ENCODE measurements around the gene SPPL2B.
"Not testable (repeated sequence)": the region's sequence is repeated elsewhere in the genome, so short reads cannot be mapped to it uniquely, and the experiment has no call there.

Gene SPPL2B

GRCh38 chr19:2372076-2372612 is 43.7 kb downstream of the SPPL2B start:
- H3K27ac ChIP-seq: no peak overlapping the region
- DNase-seq (ENCODE audit: low read depth, low spot score): no peak

GRCh38 chr19:2374808-2375207 is 46.3 kb downstream of the SPPL2B start:
- DNase-seq (ENCODE audit: low read depth, low spot score): no peak
- H3K27ac ChIP-seq: no peak overlapping the region

- no peak overlapping the region for H3K27ac ChIP-seq
- DNase-seq (ENCODE audit: low read depth, low spot score): no peak
Measured at GRCh38 chr19:2375353-2376121, 47.1 kb downstream of the SPPL2B start.

- no peak overlapping the region for H3K27ac ChIP-seq
- DNase-seq (ENCODE audit: low read depth, low spot score): no peak
Measured at GRCh38 chr19:2376784-2377519, 48.5 kb downstream of the SPPL2B start.

- H3K27ac ChIP-seq: no peak overlapping the region
- no peak for DNase-seq (ENCODE audit: low read depth, low spot score)
Measured at GRCh38 chr19:2380567-2380966, 52.1 kb downstream of the SPPL2B start.

GRCh38 chr19:2381148-2381820 is 52.8 kb downstream of the SPPL2B start:
- no peak for DNase-seq (ENCODE audit: low read depth, low spot score)
- H3K27ac ChIP-seq: no peak overlapping the region

GRCh38 chr19:2382530-2383222 is 54.2 kb downstream of the SPPL2B start:
- no peak overlapping the region for H3K27ac ChIP-seq
- DNase-seq (ENCODE audit: low read depth, low spot score): no peak

- peak; percentile 80 for DNase-seq (ENCODE audit: low read depth, low spot score)
- H3K27ac ChIP-seq: peak overlapping the region; percentile 34
Measured at GRCh38 chr19:2385053-2385721, 56.7 kb downstream of the SPPL2B start.

GRCh38 chr19:2387367-2388288 is 59.1 kb downstream of the SPPL2B start:
- no peak for DNase-seq (ENCODE audit: low read depth, low spot score)
- no peak overlapping the region for H3K27ac ChIP-seq

- no peak overlapping the region for H3K27ac ChIP-seq
Measured at GRCh38 chr19:2389594-2389993, 61.1 kb downstream of the SPPL2B start.

GRCh38 chr19:2391118-2391725 is 62.7 kb downstream of the SPPL2B start:
- no peak overlapping the region for H3K27ac ChIP-seq
- peak; percentile 18 for DNase-seq (ENCODE audit: low read depth, low spot score)

More at GRCh38 chr19:2389594-2389993, 61.1 kb downstream of the SPPL2B start:
- DNase-seq (ENCODE audit: low read depth, low spot score): no peak

- DNase-seq (ENCODE audit: low read depth, low spot score): no peak
- no peak overlapping the region for H3K27ac ChIP-seq
Measured at GRCh38 chr19:2392366-2392765, 63.9 kb downstream of the SPPL2B start.

GRCh38 chr19:2392899-2393298 is 64.4 kb downstream of the SPPL2B start:
- not testable (repeated sequence) for H3K27ac ChIP-seq; DNase-seq (ENCODE audit: low read depth, low spot score)

- DNase-seq (ENCODE audit: low read depth, low spot score): no peak
- no peak overlapping the region for H3K27ac ChIP-seq
Measured at GRCh38 chr19:2394054-2394441, 65.6 kb downstream of the SPPL2B start.

GRCh38 chr19:2394442-2395292 is 66.2 kb downstream of the SPPL2B start:
- no peak overlapping the region for H3K27ac ChIP-seq
- DNase-seq (ENCODE audit: low read depth, low spot score): no peak

GRCh38 chr19:2395293-2395829 is 66.9 kb downstream of the SPPL2B start:
- not testable (repeated sequence) for H3K27ac ChIP-seq; DNase-seq (ENCODE audit: low read depth, low spot score)

- not testable (repeated sequence) for DNase-seq (ENCODE audit: low read depth, low spot score)
Measured at GRCh38 chr19:2397173-2397572, 68.7 kb downstream of the SPPL2B start.

More at GRCh38 chr19:2397173-2397572, 68.7 kb downstream of the SPPL2B start:
- not testable (repeated sequence) for H3K27ac ChIP-seq
